Measurements from ENCODE around the gene TERC. TPM values are rescaled to one million over a fixed set of nuclear protein-coding genes. Genes with fewer than 3 reads are reported as not detected.

The TERC gene
- total and polyA plus RNA-seq, 2 experiments from 2014 or later = 45.9 TPM; not detected in 1

DNA sequence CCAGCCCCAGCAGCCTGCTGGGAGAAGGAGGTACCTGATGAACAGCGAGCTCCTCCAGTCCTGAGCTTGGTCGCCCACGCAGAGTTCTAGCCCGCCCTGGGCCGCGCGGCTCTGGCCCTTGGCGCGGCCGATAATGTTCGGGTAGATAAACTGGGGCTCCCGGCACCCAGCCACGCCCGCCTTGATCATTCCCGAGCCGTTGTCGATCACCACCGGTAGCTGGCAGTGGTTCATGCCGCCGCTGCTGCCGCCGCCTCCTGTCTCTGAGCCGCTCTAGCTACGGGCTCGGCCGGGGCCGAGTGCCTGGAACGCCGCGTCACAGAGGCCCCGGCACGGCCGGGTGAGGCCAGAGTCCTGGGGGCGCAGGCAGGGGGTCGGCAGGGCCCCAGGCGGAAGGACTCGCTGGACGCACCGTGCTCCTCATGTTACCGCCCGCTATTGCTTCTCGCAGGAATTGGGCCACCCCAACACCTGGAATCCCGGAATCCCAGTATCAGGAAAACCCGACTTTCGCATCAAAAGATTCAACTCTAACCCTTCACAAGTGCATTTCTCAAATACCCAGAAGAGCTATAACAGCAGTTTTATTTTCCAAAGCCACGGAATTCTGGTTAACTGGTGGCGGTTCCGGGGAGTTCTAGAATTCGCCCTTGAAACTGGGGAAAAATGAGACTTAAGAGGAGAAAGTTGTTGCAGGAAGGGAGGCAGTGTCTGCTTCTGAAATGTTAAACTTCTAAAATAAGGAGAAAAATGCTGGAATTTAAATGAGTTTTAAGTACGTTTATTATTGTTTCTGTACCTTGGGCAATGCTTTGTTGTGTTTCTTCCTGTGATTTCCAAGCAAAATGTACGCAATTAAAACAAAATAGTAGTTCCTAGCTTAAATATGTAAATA, 4.7 kb upstream of the TERC start, which contains the start of gene ACTRT3:
Gene ACTRT3 (minus strand): TSS at position 275 of the 895 bp plus-strand sequence. CDS start 41 bp downstream, at position 234.
- Histone ChIP-seq H3K27ac (peak within 1 kb of the TSS; percentile 56), H3K27me3 (no peaks in the 10 kb centered on the region), H3K4me3 (peak within 1 kb of the TSS; percentile 49), H3K9me3 (ENCODE audit: low read depth) (no peaks in the 10 kb centered on the region), H3K36me3 (peaks cover 4% of the 10 kb centered on the region), H3K4me1 (ENCODE audit: low read depth) (peaks cover 9% of the 10 kb centered on the region)
- no peak for TF ChIP-seq CTCF (IDR thresholded peaks at IDR 0.05; ENCODE audit: low read depth, low read length)
- peak; percentile 78 to 82 for DNase-seq (ENCODE audit: low read depth in 1 of 2, low spot score in 1 of 2)

DNA sequence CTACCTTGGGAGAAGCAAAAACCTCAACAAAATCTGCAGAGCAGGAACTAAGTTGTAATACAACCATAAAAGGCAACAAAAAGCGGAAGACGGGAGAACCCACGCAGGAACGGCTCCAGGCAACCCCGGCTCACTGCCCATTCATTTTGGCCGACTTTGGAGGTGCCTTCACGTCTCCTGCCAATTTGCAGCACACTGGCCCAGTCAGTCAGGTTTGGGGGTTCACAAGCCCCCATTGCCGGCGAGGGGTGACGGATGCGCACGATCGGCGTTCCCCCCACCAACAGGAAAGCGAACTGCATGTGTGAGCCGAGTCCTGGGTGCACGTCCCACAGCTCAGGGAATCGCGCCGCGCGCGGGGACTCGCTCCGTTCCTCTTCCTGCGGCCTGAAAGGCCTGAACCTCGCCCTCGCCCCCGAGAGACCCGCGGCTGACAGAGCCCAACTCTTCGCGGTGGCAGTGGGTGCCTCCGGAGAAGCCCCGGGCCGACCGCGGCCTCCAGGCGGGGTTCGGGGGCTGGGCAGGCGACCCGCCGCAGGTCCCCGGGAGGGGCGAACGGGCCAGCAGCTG, 463 bp downstream of the TERC start:
- Histone ChIP-seq H3K9me3 (ENCODE audit: low read depth) (no peaks in the 10 kb centered on the region), H3K4me3 (peak overlapping the region; percentile 42), H3K4me1 (ENCODE audit: low read depth) (no peaks in the 10 kb centered on the region), H3K36me3 (no peaks in the 10 kb centered on the region), H3K27ac (peak overlapping the region; percentile 56), H3K27me3 (no peaks in the 10 kb centered on the region)
- peak in 1 of 2 donors; percentile 83 for DNase-seq (ENCODE audit: low read depth in 1 of 2, low spot score in 1 of 2)
- TF ChIP-seq CTCF (IDR thresholded peaks at IDR 0.05; ENCODE audit: low read depth, low read length) = no peak

- no peaks in the 10 kb centered on the region for H3K36me3 ChIP-seq
- no peak for TF ChIP-seq CTCF (IDR thresholded peaks at IDR 0.05; ENCODE audit: low read depth, low read length)
- peak in 1 of 2 donors; percentile 59 for DNase-seq (ENCODE audit: low read depth in 1 of 2, low spot score in 1 of 2)
- H3K4me1 ChIP-seq (ENCODE audit: low read depth) = peaks cover 4% of the 10 kb centered on the region
- no peaks in the 10 kb centered on the region for H3K27me3 ChIP-seq
- no peak overlapping the region for H3K27ac ChIP-seq
- H3K9me3 ChIP-seq (ENCODE audit: low read depth) = no peaks in the 10 kb centered on the region
- H3K4me3 ChIP-seq = no peak overlapping the region
Measured at GRCh38 chr3:169760479-169760878, 4.4 kb downstream of the TERC start.

GRCh38 chr3:169759256-169759655, 5.6 kb downstream of the TERC start:
- Histone ChIP-seq H3K9me3 (ENCODE audit: low read depth) (no peaks in the 10 kb centered on the region), H3K27ac (no peak overlapping the region), H3K4me1 (ENCODE audit: low read depth) (peaks cover 4% of the 10 kb centered on the region), H3K27me3 (no peaks in the 10 kb centered on the region), H3K4me3 (no peak overlapping the region), H3K36me3 (no peaks in the 10 kb centered on the region)
- peak in 1 of 2 donors; percentile 43 for DNase-seq (ENCODE audit: low read depth in 1 of 2, low spot score in 1 of 2)
- TF ChIP-seq CTCF (IDR thresholded peaks at IDR 0.05; ENCODE audit: low read depth, low read length) = no peak

GRCh38 chr3:169758359-169758994, 6.4 kb downstream of the TERC start:
- H3K4me3 ChIP-seq = no peak overlapping the region
- no peaks in the 10 kb centered on the region for H3K9me3 ChIP-seq (ENCODE audit: low read depth)
- no peak overlapping the region for H3K27ac ChIP-seq
- no peak for TF ChIP-seq CTCF (IDR thresholded peaks at IDR 0.05; ENCODE audit: low read depth, low read length)
- DNase-seq (ENCODE audit: low read depth in 1 of 2, low spot score in 1 of 2) = no peak
- no peaks in the 10 kb centered on the region for H3K27me3 ChIP-seq
- H3K4me1 ChIP-seq (ENCODE audit: low read depth) = peaks cover 4% of the 10 kb centered on the region
- no peaks in the 10 kb centered on the region for H3K36me3 ChIP-seq
